B cell (primary cell): ENCODE data around the gene PRAME. TPM values are rescaled to one million over a fixed set of nuclear protein-coding genes. Genes with fewer than 3 reads are reported as not detected.

Source experiments
- ATAC-seq: fragments of 200-7000 bp; cut with Tn5 transposase; one replicate; pipeline ENCODE4 v1.10.0; 2021; ENCODE audit warnings: low read depth, mild to moderate bottlenecking, moderate number of reproducible peaks, moderate library complexity
- CTCF ChIA-PET: fragments of 350-600 bp; sonication (Branson Sonifier 250); formaldehyde crosslinking; loops from one replicate; lab custom pipeline; 2021; ENCODE audit warnings: antibody characterized with exemption, inconsistent platforms; lab: Charles Lee
- POLR2A ChIA-PET: fragments of 350-600 bp; sonication (Branson Sonifier 250); formaldehyde crosslinking; loops from one replicate; lab custom pipeline; 2021; ENCODE audit warnings: antibody characterized with exemption; lab: Charles Lee
- DNase-seq: peaks from one replicate; pipeline ENCODE4 v3.0.0; 2013
- H2AFZ ChIP-seq: 2 replicates; pipeline ENCODE4 v1.6.1; 2012; ENCODE audit warnings: mild to moderate bottlenecking, low read depth, low read length; ENCODE audit not compliant: insufficient read depth, poor library complexity, severe bottlenecking
- H3K27ac ChIP-seq, 2 donors: 1 replicate in 1 of 2; 2 replicates in 1 of 2; pipeline ENCODE4 v1.5.1; 2012 to 2013; ENCODE audit warnings: low read length in 2 of 2, mild to moderate bottlenecking in 2 of 2, moderate library complexity in 1 of 2
- H3K27me3 ChIP-seq, 4 experiments: fragments of 200-600 bp in 1 of 4; sonication (generic) in 1 of 4; replicated peaks in 1 of 4; 1 replicate in 2 of 4; 2 replicates in 2 of 4; pipeline versions ENCODE4 v1.6.1 to v1.7.0; 2013 to 2016; ENCODE audit warnings: low read length in 3 of 4, mild to moderate bottlenecking in 2 of 4, mixed read lengths in 1 of 4, moderate library complexity in 1 of 4; ENCODE audit not compliant: insufficient read depth in 4 of 4, control insufficient read depth in 3 of 4; ENCODE audit errors: control extremely low read depth in 1 of 4
- H3K36me3 ChIP-seq, 2 experiments: replicated peaks in 1 of 2; 1 replicate in 1 of 2; 2 replicates in 1 of 2; pipeline versions ENCODE4 v1.6.1 to v1.7.1; 2013; ENCODE audit warnings: low read length in 1 of 2; ENCODE audit not compliant: insufficient read depth in 2 of 2, control insufficient read depth in 1 of 2; ENCODE audit errors: control extremely low read depth in 1 of 2, extremely low read depth in 1 of 2
- H3K4me1 ChIP-seq, 2 donors: fragments of 200-600 bp in 1 of 2; sonication (generic) in 1 of 2; 1 replicate in 1 of 2; 2 replicates in 1 of 2; pipeline versions ENCODE4 v1.5.1 to v1.6.1; 2013 to 2017; ENCODE audit warnings: low read length in 2 of 2; ENCODE audit not compliant: control insufficient read depth in 2 of 2, insufficient read depth in 2 of 2
- H3K4me2 ChIP-seq: replicated peaks from 2 replicates; pipeline ENCODE3; 2012; ENCODE audit warnings: mild to moderate bottlenecking, low read depth, low read length; ENCODE audit not compliant: poor library complexity, severe bottlenecking
- H3K4me3 ChIP-seq, 5 experiments: fragments of 200-600 bp in 1 of 5; sonication (generic) in 1 of 5; 1 replicate in 3 of 5; 2 replicates in 2 of 5; pipeline versions ENCODE4 v1.5.1 to v1.7.0; 2011 to 2016; ENCODE audit warnings: low read length in 4 of 5, mild to moderate bottlenecking in 4 of 5, low read depth in 2 of 5, control low read depth in 1 of 5, moderate library complexity in 1 of 5; ENCODE audit not compliant: insufficient read depth in 1 of 5; ENCODE audit errors: control extremely low read depth in 1 of 5, extremely low read depth in 1 of 5
- H3K79me2 ChIP-seq: fragments of 200-600 bp; sonication (generic); one replicate; pipeline ENCODE4 v1.6.0; 2016; ENCODE audit warnings: low read length; ENCODE audit not compliant: control insufficient read depth, insufficient read depth
- H3K9ac ChIP-seq: fragments of 200-600 bp; sonication (generic); 2 replicates; pipeline ENCODE4 v1.6.1; 2017; ENCODE audit warnings: mild to moderate bottlenecking, low read length, moderate library complexity
- H3K9me3 ChIP-seq, 3 donors: one replicate each; pipeline versions ENCODE4 v1.6.1 to v1.7.1; 2013; ENCODE audit warnings: low read length in 2 of 3; ENCODE audit not compliant: control insufficient read depth in 2 of 3, insufficient read depth in 1 of 3; ENCODE audit errors: control extremely low read depth in 1 of 3
- H4K20me1 ChIP-seq: 2 replicates; pipeline ENCODE4 v1.6.0; 2012; ENCODE audit warnings: mild to moderate bottlenecking, low read length; ENCODE audit not compliant: insufficient read depth, control insufficient read depth, poor library complexity, severe bottlenecking
- H3K27ac Mint-ChIP-seq: one replicate; pipeline ENCODE4 v1.8.0; 2021; ENCODE audit warnings: mixed read lengths
- H3K27me3 Mint-ChIP-seq: one replicate; pipeline ENCODE4 v1.8.0; 2021; ENCODE audit warnings: mixed read lengths
- H3K4me1 Mint-ChIP-seq: one replicate; pipeline ENCODE4 v1.8.0; 2021; ENCODE audit warnings: mixed read lengths
- H3K4me3 Mint-ChIP-seq: one replicate; pipeline ENCODE4 v1.8.0; 2021; ENCODE audit warnings: mixed read lengths
- H3K9me3 Mint-ChIP-seq: one replicate; pipeline ENCODE4 v1.8.0; 2022; ENCODE audit warnings: mixed read lengths; ENCODE audit not compliant: insufficient read depth
- EZH2 ChIP-seq: IDR thresholded peaks from 2 replicates; pipeline ENCODE4 v1.6.1; 2012; ENCODE audit warnings: borderline replicate concordance, low read depth, mild to moderate bottlenecking, moderate library complexity, low read length; ENCODE audit not compliant: insufficient read depth, poor library complexity, severe bottlenecking
- WGBS: methylation state at CpG from one replicate; pipeline ENCODE4 v1.1.5; 2013; ENCODE audit warnings: missing lambda C conversion rate; ENCODE audit not compliant: insufficient coverage; 5-methylcytosine and 5-hydroxymethylcytosine counted together
- intact Hi-C: fragments of 100-400 bp; cut with micrococcal nuclease; formaldehyde crosslinking; loops from one replicate; pipeline ENCODE4 v1.10.0; 2022
- polyA plus RNA-seq: library from polyadenylated mRNA; depleted of rRNA; stranded (reverse); fragments of >200 nt; gene quantifications from 2 replicates; pipeline ENCODE4 v1.2.3, GENCODE V29; 2012
- total RNA-seq, 2 donors: library from RNA; stranded (reverse); fragments of 120-200 nt in 1 of 2; gene quantifications; 1 replicate in 1 of 2; 2 replicates in 1 of 2; pipeline versions ENCODE4 v1.2.3 to v1.2.4, GENCODE V29; 2013 to 2022
- TF ChIP-seq, protein P1 (sequence below): fragments of 200-600 bp; IDR thresholded peaks from one replicate; pipeline ENCODE4 v1.8.0; 2022; ENCODE audit warnings: antibody characterized with exemption, mild to moderate bottlenecking

PRAME gene
- total and polyA plus RNA-seq, 2 donors (not counting 1 experiment from before 2014, with no cell fraction given) = 0.63 TPM; not detected in 1

DNA sequence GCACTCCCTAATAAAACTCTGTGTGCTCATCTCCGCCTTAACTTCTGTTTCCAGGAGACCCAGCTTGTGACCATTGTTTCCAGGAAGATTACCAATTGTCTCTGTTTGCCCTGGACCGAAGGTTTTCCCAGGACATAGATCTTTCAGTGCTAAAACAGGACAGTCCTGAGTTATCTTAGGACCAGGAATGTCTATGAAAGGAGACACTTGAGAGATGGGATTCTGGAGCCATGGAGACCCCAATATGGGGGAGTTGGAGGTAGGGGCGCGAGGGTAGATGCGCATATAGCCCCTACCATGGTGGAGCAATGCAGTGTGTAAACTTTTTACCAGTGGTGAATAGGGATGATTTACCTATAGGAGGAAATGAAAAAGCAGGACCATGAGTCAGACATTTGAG, 10.2 kb upstream of the PRAME start:
- H4K20me1 ChIP-seq = no peaks in the 10 kb centered on the region
- H2AFZ ChIP-seq = no peak overlapping the region
- H3K9me3 ChIP-seq = peaks cover 0 to 2% (median 0%) of the 10 kb centered on the region in 3 donors
- H3K9ac ChIP-seq = no peak overlapping the region
- Mint-ChIP-seq H3K4me1 (no peaks in the 10 kb centered on the region), H3K27ac (no peak overlapping the region), H3K9me3 (no peaks in the 10 kb centered on the region), H3K27me3 (peaks cover 37% of the 10 kb centered on the region), H3K4me3 (no peak overlapping the region)
- no peak overlapping the region for H3K27ac ChIP-seq
- ChIA-PET CTCF (interaction anchor here (0.7 kb wide), 1 partner anchor 9 kb away, joined by 3 read pairs; no protein-coding TSS in a partner anchor), POLR2A (no interaction called here)
- H3K79me2 ChIP-seq = no peaks in the 10 kb centered on the region
- no peaks in the 10 kb centered on the region for H3K4me1 ChIP-seq
- 62% methylated on average over 2 of the region's 5 CpGs for WGBS
- no peaks in the 10 kb centered on the region for H3K36me3 ChIP-seq
- DNase-seq = no peak
- intact Hi-C loops = no loop called here
- peaks cover 0 to 10% (median 5%) of the 10 kb centered on the region in 4 experiments for H3K27me3 ChIP-seq
- no peak overlapping the region for H3K4me3 ChIP-seq
- no peak for ATAC-seq
- TF ChIP-seq, protein P1, sequence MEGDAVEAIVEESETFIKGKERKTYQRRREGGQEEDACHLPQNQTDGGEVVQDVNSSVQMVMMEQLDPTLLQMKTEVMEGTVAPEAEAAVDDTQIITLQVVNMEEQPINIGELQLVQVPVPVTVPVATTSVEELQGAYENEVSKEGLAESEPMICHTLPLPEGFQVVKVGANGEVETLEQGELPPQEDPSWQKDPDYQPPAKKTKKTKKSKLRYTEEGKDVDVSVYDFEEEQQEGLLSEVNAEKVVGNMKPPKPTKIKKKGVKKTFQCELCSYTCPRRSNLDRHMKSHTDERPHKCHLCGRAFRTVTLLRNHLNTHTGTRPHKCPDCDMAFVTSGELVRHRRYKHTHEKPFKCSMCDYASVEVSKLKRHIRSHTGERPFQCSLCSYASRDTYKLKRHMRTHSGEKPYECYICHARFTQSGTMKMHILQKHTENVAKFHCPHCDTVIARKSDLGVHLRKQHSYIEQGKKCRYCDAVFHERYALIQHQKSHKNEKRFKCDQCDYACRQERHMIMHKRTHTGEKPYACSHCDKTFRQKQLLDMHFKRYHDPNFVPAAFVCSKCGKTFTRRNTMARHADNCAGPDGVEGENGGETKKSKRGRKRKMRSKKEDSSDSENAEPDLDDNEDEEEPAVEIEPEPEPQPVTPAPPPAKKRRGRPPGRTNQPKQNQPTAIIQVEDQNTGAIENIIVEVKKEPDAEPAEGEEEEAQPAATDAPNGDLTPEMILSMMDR = no peak
- TF ChIP-seq EZH2 = no peak
- no peak overlapping the region for H3K4me2 ChIP-seq

GRCh38 chr22:22565981-22566380, 6.9 kb upstream of the PRAME start:
- WGBS = no CpG with 5 or more reads among the region's 2 CpGs
- no peak overlapping the region for H3K4me3 Mint-ChIP-seq

More at GRCh38 chr22:22565981-22566380, 6.9 kb upstream of the PRAME start:
- Histone ChIP-seq H2AFZ (no peak overlapping the region), H4K20me1 (no peaks in the 10 kb centered on the region), H3K27ac (no peak overlapping the region), H3K36me3 (no peaks in the 10 kb centered on the region), H3K9me3 (peaks cover 0 to 2% (median 0%) of the 10 kb centered on the region in 3 donors), H3K4me1 (no peaks in the 10 kb centered on the region), H3K4me3 (no peak overlapping the region), H3K27me3 (peaks cover 0 to 8% (median 4%) of the 10 kb centered on the region in 4 experiments), H3K4me2 (no peak overlapping the region), H3K79me2 (no peaks in the 10 kb centered on the region), H3K9ac (no peak overlapping the region)
- no peak for DNase-seq
- Mint-ChIP-seq H3K27ac (no peak overlapping the region), H3K9me3 (no peaks in the 10 kb centered on the region), H3K4me1 (no peaks in the 10 kb centered on the region), H3K27me3 (peaks cover 25% of the 10 kb centered on the region)
- ChIA-PET POLR2A (no interaction called here), CTCF (interaction anchor here (1.5 to 3.4 kb wide), 2 partner anchors 10 to 135 kb away, joined by 4 to 10 read pairs; no protein-coding TSS in a partner anchor)
- no peak for TF ChIP-seq EZH2
- TF ChIP-seq, protein P1 = no peak
- intact Hi-C loops = no loop called here
- ATAC-seq = no peak
